GM12892 (cell line): ENCODE data around the gene RNF175.

Experiments used
- POLR2A ChIP-seq: IDR thresholded peaks from 2 replicates; pipeline ENCODE4 v1.6.1; 2011; ENCODE audit warnings: low read depth, low read length, control low read depth
- POLR2AphosphoS5 ChIP-seq: IDR thresholded peaks from 2 replicates; pipeline ENCODE4 v1.6.1; 2011; ENCODE audit warnings: low read depth, low read length, control low read depth
- TAF1 ChIP-seq: IDR thresholded peaks from 2 replicates; pipeline ENCODE4 v1.6.1; 2011; ENCODE audit warnings: low read depth, mild to moderate bottlenecking, control low read depth, low read length, borderline replicate concordance

DNA sequence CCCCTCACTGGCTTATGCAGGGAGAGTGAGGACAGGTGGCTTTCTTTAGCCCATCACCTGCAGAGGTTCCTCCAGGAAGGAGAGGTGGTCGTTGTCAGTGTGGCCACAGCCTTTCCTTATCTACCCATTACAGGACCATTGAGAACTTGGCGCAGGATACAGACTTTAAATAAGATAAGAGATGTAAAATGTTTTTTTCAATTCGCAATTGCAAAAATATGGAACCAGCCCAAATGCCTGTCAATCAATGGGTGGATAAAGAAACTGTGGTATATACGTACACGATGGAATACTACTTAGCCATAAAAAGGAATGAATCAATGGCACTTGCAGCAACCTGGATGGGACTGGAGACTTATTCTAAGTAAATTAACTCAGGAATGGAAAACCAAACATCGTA is 6.9 kb upstream of the RNF175 start:
- TF ChIP-seq POLR2A (no peak), TAF1 (no peak), POLR2AphosphoS5 (no peak)
